ENCODE results near the gene LOXL3. TPM values are rescaled to one million over a fixed set of nuclear protein-coding genes. Genes with fewer than 3 reads are reported as not detected.
"Not testable (repeated sequence)": the region's sequence is repeated elsewhere in the genome, so short reads cannot be mapped to it uniquely, and the experiment has no call there.

The LOXL3 gene
- total RNA-seq, 1 donor from 2014 or later = 8.1 TPM

GRCh38 chr2:74566076-74566753 is 12.5 kb upstream of the LOXL3 start:
- no peak for DNase-seq
- Histone ChIP-seq H3K27me3 (no peaks in the 10 kb centered on the region), H3K27ac (no peak overlapping the region), H3K9me3 (no peaks in the 10 kb centered on the region), H3K4me1 (peaks cover 4% of the 10 kb centered on the region), H3K4me3 (no peak overlapping the region), H3K36me3 (no peaks in the 10 kb centered on the region)
- TF ChIP-seq CTCF (IDR thresholded peaks at IDR 0.05) = no peak
- ATAC-seq = no peak
- intact Hi-C loops (cut with DNase I) = no loop called here

GRCh38 chr2:74564222-74564621 is 10.5 kb upstream of the LOXL3 start:
- DNase-seq = no peak
- TF ChIP-seq CTCF (IDR thresholded peaks at IDR 0.05) = no peak
- Histone ChIP-seq H3K27ac (no peak overlapping the region), H3K27me3 (no peaks in the 10 kb centered on the region), H3K4me1 (peaks cover 4% of the 10 kb centered on the region), H3K36me3 (no peaks in the 10 kb centered on the region), H3K4me3 (no peak overlapping the region), H3K9me3 (no peaks in the 10 kb centered on the region)
- ATAC-seq = no peak
- intact Hi-C loops (cut with DNase I) = no loop called here

DNA sequence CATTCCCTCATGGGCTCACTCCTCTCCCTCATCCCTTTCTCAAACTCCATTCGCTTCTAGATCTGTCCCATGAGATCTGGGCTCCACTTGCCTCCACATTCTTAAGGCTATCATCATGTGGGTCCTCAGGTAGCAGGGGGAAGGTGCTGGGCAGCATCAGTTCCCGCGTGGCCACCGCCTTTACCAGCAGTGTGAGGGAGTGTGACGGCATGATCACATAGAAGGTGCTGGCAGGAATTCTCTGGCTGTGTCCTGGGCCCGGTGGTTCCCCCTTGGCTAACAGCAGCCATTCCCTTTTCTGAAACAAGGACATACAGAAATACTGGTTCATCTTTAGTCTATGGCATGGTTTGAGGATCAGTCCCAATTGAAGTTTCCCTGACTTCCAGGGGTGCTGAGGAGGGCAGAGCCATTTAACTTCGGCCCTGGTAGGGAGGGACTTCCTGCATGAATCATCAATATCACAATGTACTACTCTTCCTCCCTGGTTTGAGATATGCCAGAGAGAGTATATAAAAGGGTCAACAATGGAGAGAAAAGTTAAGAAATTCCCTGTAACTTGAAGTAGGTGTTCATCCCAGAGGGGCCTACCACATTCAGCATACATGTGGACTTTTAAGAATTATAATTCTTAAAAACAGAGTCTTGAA is 8.5 kb upstream of the LOXL3 start:
- TF ChIP-seq CTCF (IDR thresholded peaks at IDR 0.05) = no peak
- no peak overlapping the region for H3K27ac ChIP-seq
- DNase-seq (no peak), ATAC-seq (no peak)
- intact Hi-C loops (cut with DNase I) = no loop called here
- H3K4me3 ChIP-seq = no peak overlapping the region
- peaks cover 4% of the 10 kb centered on the region for H3K4me1 ChIP-seq
- H3K9me3 ChIP-seq = no peaks in the 10 kb centered on the region
- H3K36me3 ChIP-seq = no peaks in the 10 kb centered on the region
- H3K27me3 ChIP-seq = no peaks in the 10 kb centered on the region

DNA sequence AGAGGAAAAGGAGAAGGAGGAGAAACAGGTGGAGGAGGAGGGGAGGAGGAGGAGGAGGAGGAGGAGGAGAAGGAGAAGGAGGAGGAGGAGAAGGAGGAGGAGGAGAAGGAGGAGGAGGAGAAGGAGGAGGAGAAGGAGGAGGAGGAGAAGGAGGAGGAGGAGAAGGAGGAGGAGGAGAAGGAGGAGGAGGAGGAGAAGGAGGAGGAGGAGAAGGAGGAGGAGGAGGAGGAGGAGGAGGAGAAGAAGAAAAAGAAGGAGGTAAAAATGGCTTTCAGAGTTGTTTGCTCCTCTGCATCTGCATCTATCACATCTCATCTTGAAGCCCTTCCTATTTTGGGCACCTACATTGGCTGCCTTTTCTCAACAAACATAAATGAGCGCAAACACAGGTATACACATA is 7.3 kb upstream of the LOXL3 start:
- H3K9me3 ChIP-seq; ATAC-seq; intact Hi-C loops (cut with DNase I); H3K4me3 ChIP-seq; H3K27me3 ChIP-seq; DNase-seq; H3K36me3 ChIP-seq; H3K4me1 ChIP-seq; H3K27ac ChIP-seq: not testable (repeated sequence)

- ATAC-seq = no peak
- no peaks in the 10 kb centered on the region for H3K36me3 ChIP-seq
- H3K27ac ChIP-seq = no peak overlapping the region
- no peaks in the 10 kb centered on the region for H3K4me1 ChIP-seq
- no peaks in the 10 kb centered on the region for H3K9me3 ChIP-seq
- H3K4me3 ChIP-seq = no peak overlapping the region
- no peak for TF ChIP-seq CTCF (IDR thresholded peaks at IDR 0.05)
- intact Hi-C loops (cut with DNase I) = no loop called here
- no peaks in the 10 kb centered on the region for H3K27me3 ChIP-seq
- DNase-seq = no peak
Observed at GRCh38 chr2:74560591-74560990, 6.8 kb upstream of the LOXL3 start.

- Histone ChIP-seq H3K36me3 (no peaks in the 10 kb centered on the region), H3K4me1 (no peaks in the 10 kb centered on the region), H3K4me3 (no peak overlapping the region), H3K9me3 (no peaks in the 10 kb centered on the region), H3K27ac (no peak overlapping the region), H3K27me3 (no peaks in the 10 kb centered on the region)
- DNase-seq (no peak), ATAC-seq (no peak)
- intact Hi-C loops (cut with DNase I) = no loop called here
- TF ChIP-seq CTCF (IDR thresholded peaks at IDR 0.05) = no peak
Observed at GRCh38 chr2:74559912-74560311, 6.2 kb upstream of the LOXL3 start.
